HG03139 (cell line): ENCODE results near the gene SFMBT1.

Source experiments
- ATAC-seq: cut with Tn5 transposase; IDR thresholded peaks from one replicate; pipeline ENCODE4 v1.9.1; 2021; ENCODE audit not compliant: unreplicated experiment

The SFMBT1 gene

GRCh38 chr3:52890735-52891134, 155.1 kb downstream of the SFMBT1 start:
- ATAC-seq: no peak

GRCh38 chr3:52889901-52890300, 156.0 kb downstream of the SFMBT1 start:
- ATAC-seq: no peak

GRCh38 chr3:52887166-52887565, 158.7 kb downstream of the SFMBT1 start:
- ATAC-seq: no peak

GRCh38 chr3:52886049-52886730, 159.7 kb downstream of the SFMBT1 start:
- no peak for ATAC-seq

- ATAC-seq: no peak
Observed at GRCh38 chr3:52882377-52882776, 163.5 kb downstream of the SFMBT1 start.

DNA sequence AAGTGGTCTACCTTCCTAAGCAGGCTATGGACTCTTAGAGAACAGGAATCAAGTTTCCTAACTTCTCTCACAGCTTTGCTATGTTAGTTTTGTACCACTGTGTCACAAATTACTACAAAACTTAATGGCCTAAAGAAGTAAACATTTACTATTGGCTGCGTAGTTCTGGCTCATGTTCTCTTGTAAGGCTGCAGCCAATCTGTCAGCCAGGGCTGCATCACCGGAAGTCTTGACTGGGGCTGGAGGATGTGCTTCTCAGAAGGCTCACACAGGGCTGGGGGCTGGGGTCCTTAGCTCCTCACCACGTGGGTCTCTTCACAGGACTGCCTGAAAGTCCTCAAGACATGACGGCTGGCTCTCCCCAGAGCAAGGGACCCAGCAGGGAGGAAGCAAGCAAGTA, 164.0 kb downstream of the SFMBT1 start:
- no peak for ATAC-seq

DNA sequence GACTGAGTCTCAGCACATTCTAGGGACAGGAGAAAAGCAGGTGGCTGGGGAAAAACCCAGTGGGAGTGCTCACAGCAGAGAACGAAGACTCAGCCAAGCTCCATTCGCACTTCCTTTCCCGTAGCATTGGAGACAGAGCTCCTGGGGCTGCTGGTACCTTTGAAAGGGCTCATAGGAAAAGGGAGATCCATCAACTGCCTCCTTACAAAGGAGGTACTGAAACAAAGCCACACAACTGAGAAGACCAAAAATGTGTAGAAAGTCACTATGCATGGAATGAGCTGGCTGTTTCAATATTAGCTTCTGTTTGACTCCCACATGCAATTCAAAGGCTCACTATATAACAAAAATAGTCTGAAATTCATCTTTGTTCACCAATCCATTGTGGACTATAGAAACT, 165.4 kb downstream of the SFMBT1 start:
- no peak for ATAC-seq

DNA sequence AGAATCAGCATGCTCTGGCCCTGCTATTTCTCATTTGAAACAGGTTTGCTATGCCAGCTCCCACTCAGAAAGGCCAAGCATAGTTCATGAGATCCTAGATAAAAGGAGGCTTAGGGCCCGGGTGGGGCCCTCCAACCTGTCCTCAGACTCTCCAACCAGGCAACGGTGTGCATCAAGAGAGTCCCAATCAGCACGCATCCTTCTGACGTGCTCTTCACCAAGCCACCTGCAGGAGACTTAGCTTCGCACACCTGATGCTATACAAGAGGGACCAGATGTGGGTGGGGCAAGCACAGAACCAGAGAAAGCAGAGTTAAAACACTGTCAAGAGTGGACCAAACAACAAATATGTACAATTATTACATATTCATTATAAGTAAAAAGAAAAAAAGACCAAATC, 165.8 kb downstream of the SFMBT1 start:
- ATAC-seq: no peak

- no peak for ATAC-seq
Observed at GRCh38 chr3:52879581-52879980, 166.3 kb downstream of the SFMBT1 start.

DNA sequence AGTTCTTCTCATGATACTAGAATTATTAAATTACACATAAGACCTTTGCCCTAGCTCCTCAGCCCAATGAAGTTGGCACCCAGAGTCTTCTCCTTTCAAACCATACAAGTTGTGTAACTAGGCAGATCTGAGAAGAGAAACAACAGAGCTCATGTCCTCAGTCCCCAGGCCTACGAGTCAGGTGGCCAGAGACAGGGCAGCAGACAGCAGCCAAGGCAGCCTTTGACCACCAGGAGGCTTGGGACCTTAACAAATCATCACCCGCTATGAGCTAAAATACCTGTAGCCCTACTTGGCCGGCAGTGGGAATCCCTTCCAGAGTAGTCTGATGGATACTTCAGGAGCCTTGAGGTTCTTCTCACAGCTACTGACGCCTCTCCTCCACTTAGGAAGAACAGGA, 166.8 kb downstream of the SFMBT1 start:
- no peak for ATAC-seq

DNA sequence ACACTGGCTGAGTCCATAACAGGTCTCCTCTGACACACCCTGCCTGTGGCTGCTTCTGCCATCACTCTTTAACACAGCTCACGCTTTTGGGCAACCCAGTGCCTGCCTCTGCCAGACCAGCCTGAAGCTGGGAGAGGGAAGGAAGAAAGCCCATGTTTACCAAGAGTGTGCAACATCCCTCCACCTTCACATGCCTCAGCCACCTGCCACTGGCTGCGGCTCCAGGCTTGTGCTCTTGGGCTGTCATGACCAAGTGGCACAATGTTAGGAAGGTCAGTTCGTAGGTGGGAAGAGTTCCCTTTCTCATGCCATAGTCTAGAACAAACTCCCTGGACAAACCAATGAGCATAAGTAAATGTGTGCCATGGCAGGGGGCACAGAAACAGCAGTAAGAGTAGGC, 168.8 kb downstream of the SFMBT1 start:
- ATAC-seq: no peak

GRCh38 chr3:52874864-52875587, 170.8 kb downstream of the SFMBT1 start:
- no peak for ATAC-seq

DNA sequence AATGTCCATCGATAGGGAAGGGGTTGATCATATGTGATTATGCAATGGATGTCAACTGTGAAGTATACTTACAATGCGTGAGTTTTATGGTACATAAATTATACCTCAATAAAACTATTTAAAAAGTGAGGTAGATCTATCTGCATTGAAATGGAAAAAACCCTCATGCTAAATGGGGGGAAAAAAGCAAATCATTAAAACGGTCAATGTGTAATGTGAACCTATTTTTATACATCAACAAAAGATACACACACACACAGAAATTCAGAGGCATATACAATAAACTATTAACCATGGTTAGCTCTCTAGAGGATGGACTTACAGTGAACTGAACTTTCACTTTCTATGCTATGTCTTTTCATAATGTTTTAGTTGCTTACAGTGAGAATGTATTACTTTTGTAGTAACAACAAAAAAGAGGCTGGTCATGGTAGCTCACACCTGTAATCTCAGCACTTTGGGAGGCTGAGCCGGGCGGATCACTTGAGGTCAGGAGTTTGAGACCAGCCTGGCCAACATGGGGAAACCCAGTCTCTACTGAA, 171.6 kb downstream of the SFMBT1 start:
- ATAC-seq: no peak

DNA sequence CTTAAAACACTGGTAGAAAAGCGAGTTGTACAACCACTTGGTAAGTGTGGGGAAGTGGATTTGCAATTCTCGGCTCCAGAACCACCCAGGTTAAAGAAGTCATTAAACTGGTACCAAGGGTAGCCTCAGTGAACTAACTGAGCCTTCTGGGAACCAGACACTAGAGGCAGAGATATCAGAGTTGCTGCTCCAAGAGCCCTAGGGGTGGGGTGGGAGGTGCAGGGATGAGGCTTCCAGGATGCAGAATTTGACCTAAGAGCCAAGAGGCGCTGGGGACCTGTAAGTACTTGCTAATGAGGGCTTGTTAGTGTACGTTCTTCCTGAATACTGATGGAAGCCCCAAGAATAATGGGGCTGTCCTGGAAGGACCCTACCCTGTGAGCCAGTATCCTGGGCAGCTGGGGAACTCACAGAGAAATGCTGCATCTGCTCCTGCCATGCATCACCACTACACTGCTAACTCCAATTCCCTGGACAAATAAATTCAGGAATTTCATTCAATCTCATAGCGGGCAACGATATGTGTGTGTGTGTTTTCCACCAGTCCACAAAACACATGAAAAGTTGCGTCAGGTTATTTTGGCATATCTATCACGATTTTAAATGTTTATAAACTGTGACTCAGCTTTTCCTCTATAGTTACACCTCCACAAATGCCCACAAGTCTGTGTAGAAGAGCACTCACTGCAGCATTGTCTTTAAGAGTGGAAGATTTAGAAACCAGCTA, 172.3 kb downstream of the SFMBT1 start:
- ATAC-seq: no peak

GRCh38 chr3:52872245-52872644, 173.6 kb downstream of the SFMBT1 start:
- no peak for ATAC-seq

DNA sequence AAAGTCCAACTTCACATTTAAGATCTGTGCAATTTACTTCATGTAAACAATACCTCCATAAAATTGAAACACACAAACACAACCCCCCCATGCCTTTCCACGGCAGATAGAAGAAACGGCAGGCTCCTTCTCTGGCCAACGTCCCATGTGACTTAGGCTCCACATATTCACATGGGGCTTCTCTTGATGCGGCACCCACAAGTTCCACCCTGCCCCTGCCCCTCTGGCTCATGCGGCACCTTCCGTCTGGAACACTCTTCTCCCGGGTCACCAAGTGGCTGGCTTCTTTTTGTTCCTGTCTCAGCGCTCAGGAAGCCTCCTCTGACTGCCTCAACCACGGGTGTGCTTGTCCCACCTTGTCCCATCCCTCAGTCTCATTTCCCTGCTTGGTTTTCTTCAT, 174.1 kb downstream of the SFMBT1 start:
- no peak for ATAC-seq

DNA sequence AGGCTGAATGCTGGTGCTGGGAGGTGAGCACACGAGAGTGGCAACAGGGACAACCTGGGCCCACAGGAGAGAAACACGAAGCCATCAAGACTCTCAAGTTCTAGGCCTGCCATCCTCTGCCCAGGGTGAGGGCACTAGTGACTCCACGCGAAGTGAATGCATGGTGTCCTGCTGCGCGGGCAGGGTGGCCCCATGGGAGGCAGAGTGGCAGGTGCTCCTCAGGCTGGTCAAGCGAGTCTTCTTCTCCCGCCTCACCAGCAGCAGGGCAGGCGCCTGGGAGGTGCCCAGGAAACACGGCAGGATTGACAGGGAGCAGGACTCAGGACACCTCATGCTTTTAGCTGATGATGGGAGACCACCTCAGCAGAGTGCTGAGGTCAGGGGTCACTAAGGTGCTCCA, 175.4 kb downstream of the SFMBT1 start:
- ATAC-seq: no peak

DNA sequence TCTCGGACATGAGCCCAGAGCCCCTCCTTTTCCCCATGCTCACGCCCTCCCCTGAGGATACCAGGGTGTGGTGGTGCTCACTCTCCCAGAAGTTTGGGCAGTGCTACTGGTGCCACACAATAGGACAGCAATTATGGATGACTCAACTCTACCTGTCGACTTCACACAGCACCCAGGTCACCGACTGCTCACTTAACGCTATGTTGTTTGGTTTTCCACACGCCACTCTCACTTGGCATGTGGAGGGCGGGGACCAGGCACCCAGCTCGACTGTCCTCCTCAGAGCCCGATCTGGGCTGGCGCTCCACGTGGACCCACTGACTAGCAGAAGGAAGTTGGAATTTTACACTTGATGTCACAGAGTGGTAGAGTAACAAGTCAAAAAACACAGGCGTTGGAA, 179.4 kb downstream of the SFMBT1 start:
- ATAC-seq: no peak

GRCh38 chr3:52865994-52866393, 179.9 kb downstream of the SFMBT1 start:
- no peak for ATAC-seq

GRCh38 chr3:52860424-52860768, 185.5 kb downstream of the SFMBT1 start:
- no peak for ATAC-seq

DNA sequence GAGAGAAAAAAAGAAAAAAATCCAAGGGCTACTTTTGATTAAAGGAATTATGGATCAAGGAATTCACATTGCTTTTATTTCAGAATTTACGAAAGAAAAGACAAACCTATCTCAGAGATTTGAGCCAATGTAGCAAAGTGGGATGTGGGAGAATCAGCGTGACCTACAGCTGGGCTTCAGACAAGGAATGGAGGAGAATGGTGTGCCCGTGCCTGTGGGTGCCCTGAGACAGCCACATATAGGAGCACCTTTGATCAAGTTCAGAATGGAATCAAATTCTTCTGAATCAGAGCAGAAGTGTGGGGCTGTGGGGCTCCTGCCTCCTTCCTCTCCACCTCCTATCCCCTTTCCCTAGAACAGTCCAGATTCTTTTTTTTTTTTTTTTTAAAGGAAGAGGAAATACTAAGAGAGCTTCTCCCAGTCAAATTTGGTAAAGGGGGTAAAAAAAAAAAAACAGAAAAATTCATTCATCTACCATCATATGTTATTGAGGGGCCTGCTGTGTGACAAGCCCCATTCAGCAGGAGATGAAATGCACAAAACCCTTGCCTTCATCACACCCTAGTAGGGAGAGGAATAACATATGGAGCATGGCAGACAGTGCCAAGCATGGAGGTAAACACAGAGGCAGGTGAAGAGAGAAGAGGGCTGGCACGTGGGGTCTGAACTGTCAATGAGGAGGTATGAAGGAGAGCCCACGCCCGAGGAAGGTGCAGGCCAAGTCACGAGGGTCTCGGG, 186.0 kb downstream of the SFMBT1 start:
- no peak for ATAC-seq
